Peyer's patch (tissue), 4 donors: ENCODE measurements around the gene CBLN3. TPM values are rescaled to one million over a fixed set of nuclear protein-coding genes. Genes with fewer than 3 reads are reported as not detected.

Experiments used
- DNase-seq, 3 donors: peaks; one replicate each; pipeline ENCODE4 v3.0.0-alpha.2; 2017 to 2019
- H3K27ac ChIP-seq, 4 donors: fragments of 200-600 bp; sonication (generic); one replicate each; pipeline ENCODE4 v1.5.1; 2016 to 2019
- H3K27me3 ChIP-seq, 2 donors: fragments of 200-600 bp; sonication (generic); one replicate each; pipeline ENCODE4 v1.5.1; 2019
- H3K36me3 ChIP-seq, 3 donors: fragments of 200-600 bp; sonication (generic); one replicate each; pipeline ENCODE4 v1.5.1; 2016 to 2019
- H3K4me1 ChIP-seq, 4 donors: fragments of 200-600 bp; sonication (generic); one replicate each; pipeline ENCODE4 v1.5.1; 2016 to 2019
- H3K4me3 ChIP-seq, 4 donors: fragments of 200-600 bp; sonication (generic); 1 replicate in 3 of 4; 2 replicates in 1 of 4; pipeline ENCODE4 v1.5.1; 2016 to 2019; ENCODE audit warnings: mild to moderate bottlenecking in 1 of 4
- H3K9me3 ChIP-seq, 4 donors: fragments of 200-600 bp; sonication (generic); one replicate each; pipeline ENCODE4 v1.5.1; 2016 to 2019; ENCODE audit warnings: mild to moderate bottlenecking in 1 of 4
- POLR2A ChIP-seq, 2 donors: fragments of 450-650 bp; IDR thresholded peaks; one replicate each; pipeline ENCODE4 v1.5.1; 2017; ENCODE audit warnings: antibody characterized with exemption in 2 of 2, mild to moderate bottlenecking in 2 of 2, moderate library complexity in 2 of 2
- total RNA-seq, 4 donors: library from RNA; depleted of rRNA; stranded (reverse); fragments of >200 nt; gene quantifications; one replicate each; pipeline ENCODE4 v1.1.0, GENCODE V29; 2016
- TF ChIP-seq, protein P1 (sequence below), 6 experiments: fragments of 450-650 bp in 4 of 6; fragments of 200-600 bp in 2 of 6; sonication (generic) in 1 of 6; IDR thresholded peaks; one replicate each; pipeline ENCODE4 v1.5.1; 2017 to 2019; ENCODE audit warnings: antibody characterized with exemption in 6 of 6, mild to moderate bottlenecking in 3 of 6, moderate library complexity in 1 of 6

CBLN3 gene
- total RNA-seq, 4 donors from 2014 or later, result 0.94 to 4.3 TPM; not detected in 2

- DNase-seq, result peak in 1 of 3 donors; percentile 40
- Histone ChIP-seq H3K4me1 (peaks cover 0 to 35% (median 5%) of the 10 kb centered on the region in 4 donors), H3K36me3 (no peaks in the 10 kb centered on the region), H3K4me3 (no peak overlapping the region), H3K27ac (peak overlapping the region; percentile 53 to 81 (median 62)), H3K27me3 (no peaks in the 10 kb centered on the region), H3K9me3 (no peaks in the 10 kb centered on the region)
- TF ChIP-seq, protein P1, sequence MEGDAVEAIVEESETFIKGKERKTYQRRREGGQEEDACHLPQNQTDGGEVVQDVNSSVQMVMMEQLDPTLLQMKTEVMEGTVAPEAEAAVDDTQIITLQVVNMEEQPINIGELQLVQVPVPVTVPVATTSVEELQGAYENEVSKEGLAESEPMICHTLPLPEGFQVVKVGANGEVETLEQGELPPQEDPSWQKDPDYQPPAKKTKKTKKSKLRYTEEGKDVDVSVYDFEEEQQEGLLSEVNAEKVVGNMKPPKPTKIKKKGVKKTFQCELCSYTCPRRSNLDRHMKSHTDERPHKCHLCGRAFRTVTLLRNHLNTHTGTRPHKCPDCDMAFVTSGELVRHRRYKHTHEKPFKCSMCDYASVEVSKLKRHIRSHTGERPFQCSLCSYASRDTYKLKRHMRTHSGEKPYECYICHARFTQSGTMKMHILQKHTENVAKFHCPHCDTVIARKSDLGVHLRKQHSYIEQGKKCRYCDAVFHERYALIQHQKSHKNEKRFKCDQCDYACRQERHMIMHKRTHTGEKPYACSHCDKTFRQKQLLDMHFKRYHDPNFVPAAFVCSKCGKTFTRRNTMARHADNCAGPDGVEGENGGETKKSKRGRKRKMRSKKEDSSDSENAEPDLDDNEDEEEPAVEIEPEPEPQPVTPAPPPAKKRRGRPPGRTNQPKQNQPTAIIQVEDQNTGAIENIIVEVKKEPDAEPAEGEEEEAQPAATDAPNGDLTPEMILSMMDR (IDR thresholded peaks at IDR 0.05), result no peak
- TF ChIP-seq POLR2A (IDR thresholded peaks at IDR 0.05), result no peak
Measured at GRCh38 chr14:24397639-24398292, 31.7 kb downstream of the CBLN3 start.

DNA sequence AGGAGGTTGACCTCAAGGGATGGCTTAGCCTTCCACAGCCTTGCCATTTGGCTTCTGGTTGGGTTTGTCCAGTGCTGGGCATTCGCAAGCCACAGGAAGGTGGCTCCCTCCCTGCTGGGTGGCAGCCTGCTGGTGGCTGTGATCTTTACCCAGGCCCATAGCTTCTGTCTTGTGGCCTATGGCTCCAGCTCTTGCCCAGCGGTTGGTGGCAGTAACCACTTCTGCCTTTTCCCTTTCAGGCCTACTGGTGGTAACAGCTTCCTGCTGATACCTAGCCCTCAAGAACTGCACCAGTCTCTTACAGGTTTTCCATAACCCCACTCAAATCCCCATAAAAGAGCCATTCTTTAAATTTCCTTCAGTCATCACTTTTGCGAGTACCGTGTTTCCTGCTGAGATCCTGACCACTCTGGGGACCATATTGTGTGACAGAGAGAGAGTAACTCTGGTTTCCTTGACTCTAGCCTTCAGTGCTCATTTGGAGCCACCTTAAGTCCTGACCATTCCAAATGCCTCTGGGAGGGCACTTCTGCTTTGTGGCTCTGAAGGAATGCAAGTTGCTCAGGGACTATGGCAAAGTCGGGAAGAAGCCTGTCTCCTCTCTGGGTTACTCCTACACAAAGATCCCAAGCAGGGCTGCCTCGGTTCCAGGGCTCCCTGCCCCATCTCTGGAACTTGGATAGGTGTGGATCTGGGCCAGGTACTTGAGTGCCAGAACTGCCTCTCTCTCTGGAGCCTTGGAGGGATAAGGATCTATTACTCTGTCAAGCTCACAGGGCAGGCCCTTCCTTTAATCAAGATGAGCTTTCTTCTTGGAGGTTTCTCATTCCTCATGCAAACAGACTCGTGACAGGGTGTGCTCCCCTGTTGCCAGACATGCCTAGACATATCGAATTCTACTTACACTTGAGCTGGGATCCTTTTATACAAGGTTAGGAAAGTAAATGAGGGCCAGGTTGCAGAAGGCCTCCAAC is 33.6 kb downstream of the CBLN3 start:
- TF ChIP-seq POLR2A (IDR thresholded peaks at IDR 0.05), result no peak
- TF ChIP-seq, protein P1 (IDR thresholded peaks at IDR 0.05), result no peak
- peaks cover 0 to 25% (median 5%) of the 10 kb centered on the region in 4 donors for H3K4me1 ChIP-seq
- H3K4me3 ChIP-seq, result no peak overlapping the region
- no peak for DNase-seq
- H3K36me3 ChIP-seq, result no peaks in the 10 kb centered on the region
- H3K27me3 ChIP-seq, result no peaks in the 10 kb centered on the region
- H3K9me3 ChIP-seq, result no peaks in the 10 kb centered on the region
- no peak overlapping the region for H3K27ac ChIP-seq

DNA sequence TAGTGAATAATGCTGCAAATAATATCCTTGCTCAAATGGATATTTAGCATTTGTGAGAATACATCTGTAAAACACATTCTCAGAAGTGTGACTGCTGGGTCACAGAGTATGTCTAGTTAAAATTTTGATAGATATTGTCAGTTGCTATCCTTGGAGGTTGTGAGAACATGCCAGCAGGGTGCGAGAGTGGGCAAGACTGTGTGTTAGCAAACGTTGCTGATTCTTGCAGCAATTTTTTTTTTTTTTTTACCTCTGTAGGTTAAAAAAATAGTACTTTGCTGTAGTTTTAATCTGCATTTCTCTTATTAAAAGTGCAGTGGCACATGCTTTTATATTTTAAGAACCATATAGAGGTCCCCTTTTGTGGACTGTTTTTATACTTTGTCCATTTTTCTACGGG is 35.2 kb downstream of the CBLN3 start:
- no peak overlapping the region for H3K4me3 ChIP-seq
- TF ChIP-seq, protein P1 (IDR thresholded peaks at IDR 0.05), result no peak
- TF ChIP-seq POLR2A (IDR thresholded peaks at IDR 0.05), result no peak
- H3K27ac ChIP-seq, result no peak overlapping the region
- no peaks in the 10 kb centered on the region for H3K36me3 ChIP-seq
- H3K9me3 ChIP-seq, result no peaks in the 10 kb centered on the region
- peaks cover 0 to 12% (median 3%) of the 10 kb centered on the region in 4 donors for H3K4me1 ChIP-seq
- H3K27me3 ChIP-seq, result no peaks in the 10 kb centered on the region
- DNase-seq, result no peak

GRCh38 chr14:24392325-24393091 is 37.0 kb downstream of the CBLN3 start:
- Histone ChIP-seq H3K27me3 (no peaks in the 10 kb centered on the region), H3K36me3 (no peaks in the 10 kb centered on the region), H3K9me3 (no peaks in the 10 kb centered on the region), H3K4me1 (no peaks in the 10 kb centered on the region), H3K4me3 (no peak overlapping the region), H3K27ac (no peak overlapping the region)
- no peak for DNase-seq
- TF ChIP-seq, protein P1 (IDR thresholded peaks at IDR 0.05), result peak in 1 of 6 experiments; percentile 20
- TF ChIP-seq POLR2A (IDR thresholded peaks at IDR 0.05), result no peak

DNA sequence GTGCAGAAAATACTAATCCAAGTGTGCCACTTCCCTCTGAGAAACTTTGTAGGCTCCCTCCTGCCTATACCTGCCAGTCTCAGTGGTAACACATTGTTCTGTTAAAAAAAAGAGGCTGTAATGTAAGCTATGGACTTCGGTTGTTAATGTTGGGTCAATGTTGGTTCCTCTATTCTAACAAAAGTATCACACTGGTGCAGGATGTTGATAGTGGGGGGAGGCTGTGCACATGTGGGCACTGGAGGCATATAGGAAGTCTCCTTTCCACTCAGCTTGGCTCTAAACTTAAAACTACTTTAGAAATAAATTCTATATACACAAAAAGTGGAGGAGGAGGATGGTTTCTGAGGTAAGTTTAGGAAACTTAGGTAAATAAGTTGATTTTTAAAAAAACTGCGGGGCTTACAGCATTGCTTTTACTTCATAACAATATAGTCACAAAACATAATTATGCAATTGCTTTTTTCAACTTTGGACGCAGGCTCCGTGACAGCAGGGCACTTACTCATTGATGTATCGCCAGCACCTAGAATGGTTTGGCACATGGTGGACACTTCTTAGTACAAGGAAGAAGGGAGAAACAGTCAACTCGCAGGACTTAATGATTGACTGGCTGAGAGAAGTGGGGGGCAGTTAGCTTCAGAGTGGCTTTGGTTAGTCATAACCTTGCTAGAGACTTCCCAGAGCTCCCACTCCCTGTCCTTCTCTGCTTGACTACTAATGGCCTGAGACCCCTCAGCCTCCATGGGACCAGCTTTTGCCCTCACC is 38.6 kb downstream of the CBLN3 start:
- Histone ChIP-seq H3K27me3 (no peaks in the 10 kb centered on the region), H3K9me3 (no peaks in the 10 kb centered on the region), H3K4me3 (no peak overlapping the region), H3K36me3 (no peaks in the 10 kb centered on the region), H3K27ac (no peak overlapping the region), H3K4me1 (no peaks in the 10 kb centered on the region)
- TF ChIP-seq, protein P1 (IDR thresholded peaks at IDR 0.05), result no peak
- TF ChIP-seq POLR2A (IDR thresholded peaks at IDR 0.05), result no peak
- DNase-seq, result no peak
